Liver (tissue), 9 donors: ENCODE results near the gene UBTD1. TPM values are rescaled to one million over a fixed set of nuclear protein-coding genes. Genes with fewer than 3 reads are reported as not detected.

Experiments
- DNase-seq: peaks from one replicate; pipeline ENCODE4 v3.0.0-alpha.2; 2017; ENCODE audit warnings: low spot score
- H3K27ac ChIP-seq, 2 donors: one replicate each; pipeline ENCODE4 v1.7.0; 2013; ENCODE audit warnings: inconsistent platforms in 2 of 2, low read length in 2 of 2, control low read depth in 1 of 2, low read depth in 1 of 2, mild to moderate bottlenecking in 1 of 2
- H3K27me3 ChIP-seq, 4 donors: one replicate each; pipeline versions ENCODE4 v1.6.1 to v1.7.0; 2013; ENCODE audit warnings: low read length in 3 of 4, inconsistent platforms in 1 of 4, mild to moderate bottlenecking in 1 of 4, moderate library complexity in 1 of 4; ENCODE audit not compliant: control insufficient read depth in 4 of 4, insufficient read depth in 4 of 4
- H3K36me3 ChIP-seq, 4 donors: one replicate each; pipeline versions ENCODE4 v1.6.1 to v1.7.0; 2013; ENCODE audit warnings: low read length in 3 of 4, mild to moderate bottlenecking in 3 of 4, low read depth in 1 of 4, moderate library complexity in 1 of 4; ENCODE audit not compliant: control insufficient read depth in 4 of 4, insufficient read depth in 3 of 4
- H3K4me1 ChIP-seq, 4 donors: one replicate each; pipeline versions ENCODE4 v1.6.1 to v1.7.0; 2013; ENCODE audit warnings: low read length in 3 of 4, mild to moderate bottlenecking in 3 of 4, moderate library complexity in 1 of 4; ENCODE audit not compliant: control insufficient read depth in 4 of 4, insufficient read depth in 4 of 4
- H3K4me3 ChIP-seq, 3 donors: one replicate each; pipeline versions ENCODE4 v1.6.1 to v1.7.0; 2013; ENCODE audit warnings: low read length in 3 of 3, control low read depth in 1 of 3, low read depth in 1 of 3, mild to moderate bottlenecking in 1 of 3
- H3K9ac ChIP-seq, 2 donors: one replicate each; pipeline ENCODE4 v1.7.0; 2013; ENCODE audit warnings: low read length in 2 of 2, mild to moderate bottlenecking in 2 of 2, moderate library complexity in 2 of 2, control low read depth in 1 of 2, low read depth in 1 of 2
- H3K9me3 ChIP-seq, 4 donors: one replicate each; pipeline versions ENCODE4 v1.6.1 to v1.7.0; 2013; ENCODE audit warnings: low read length in 3 of 4; ENCODE audit not compliant: control insufficient read depth in 4 of 4
- EGR1 ChIP-seq, 2 donors: IDR thresholded peaks; 2 replicates each; pipeline ENCODE4 v1.6.1; 2016 to 2018; ENCODE audit warnings: antibody characterized with exemption in 2 of 2, low read depth in 2 of 2
- FOXA1 ChIP-seq: IDR thresholded peaks from 2 replicates; pipeline ENCODE4 v1.6.1; 2016; ENCODE audit warnings: antibody characterized with exemption
- FOXA2 ChIP-seq: IDR thresholded peaks from 2 replicates; pipeline ENCODE4 v1.6.1; 2016; ENCODE audit warnings: antibody characterized with exemption
- GABPA ChIP-seq, 2 donors: IDR thresholded peaks in 1 of 2; conservative IDR thresholded peaks in 1 of 2; 2 replicates each; pipeline ENCODE4 v1.6.1; 2016; ENCODE audit warnings: antibody characterized with exemption in 2 of 2, mild to moderate bottlenecking in 1 of 2, moderate library complexity in 1 of 2
- HNF4A ChIP-seq, 2 donors: conservative IDR thresholded peaks; 2 replicates each; pipeline ENCODE4 v1.6.1; 2016; ENCODE audit warnings: antibody characterized with exemption in 2 of 2, mild to moderate bottlenecking in 2 of 2
- HNF4G ChIP-seq: IDR thresholded peaks from 2 replicates; pipeline ENCODE4 v1.6.1; 2016; ENCODE audit warnings: antibody characterized with exemption
- JUND ChIP-seq, 2 donors: IDR thresholded peaks; 2 replicates each; pipeline ENCODE4 v1.6.1; 2016; ENCODE audit warnings: antibody characterized with exemption in 2 of 2
- MAX ChIP-seq: IDR thresholded peaks from 2 replicates; pipeline ENCODE4 v1.6.1; 2016; ENCODE audit warnings: antibody characterized with exemption
- NR2F2 ChIP-seq: IDR thresholded peaks from 2 replicates; pipeline ENCODE4 v1.6.1; 2016; ENCODE audit warnings: antibody characterized with exemption
- RAD21 ChIP-seq, 2 donors: IDR thresholded peaks; 2 replicates each; pipeline ENCODE4 v1.6.1; 2016; ENCODE audit warnings: antibody characterized with exemption in 2 of 2, mild to moderate bottlenecking in 2 of 2
- REST ChIP-seq: IDR thresholded peaks from 2 replicates; pipeline ENCODE4 v1.6.1; 2016; ENCODE audit warnings: antibody characterized with exemption, mild to moderate bottlenecking
- SP1 ChIP-seq: IDR thresholded peaks from 2 replicates; pipeline ENCODE4 v1.6.1; 2018; ENCODE audit warnings: antibody characterized with exemption, mild to moderate bottlenecking
- TAF1 ChIP-seq: conservative IDR thresholded peaks from 2 replicates; pipeline ENCODE4 v1.6.1; 2016; ENCODE audit warnings: antibody characterized with exemption, mild to moderate bottlenecking
- YY1 ChIP-seq: IDR thresholded peaks from 2 replicates; pipeline ENCODE4 v1.6.1; 2016; ENCODE audit warnings: antibody characterized with exemption, mild to moderate bottlenecking
- WGBS: extraction: QIAGEN DNeasy Blood & Tissue Kit; methylation state at CpG from one replicate; pipeline ENCODE4 v1.1.7; 2013; 5-methylcytosine and 5-hydroxymethylcytosine counted together
- polyA plus RNA-seq, 2 donors: library from polyadenylated mRNA; stranded (reverse) in 1 of 2; unstranded in 1 of 2; fragments of 200-250 nt in 1 of 2; fragments of >200 nt in 1 of 2; fragmentation: Nextera tagmentation in 1 of 2; extraction: Ambion mirVana in 1 of 2; gene quantifications; one replicate each; pipeline versions ENCODE4 v1.2.1 to v1.2.3, GENCODE V29; 2013 to 2015
- total RNA-seq, 2 donors: library from RNA; depleted of rRNA; stranded (reverse); fragments of >200 nt; gene quantifications; one replicate each; pipeline ENCODE4 v1.2.3, GENCODE V29; 2014
- donor health status: healthy.
- donor health status: healthy.
- donor health status: healthy.
- donor health status: healthy.
- donor health status: healthy.

UBTD1 gene
- total and polyA plus RNA-seq, 4 donors = 2.7 to 11.0 (median 9.3) TPM

GRCh38 chr10:97540669-97541500 is 42.2 kb downstream of the UBTD1 start:
- H3K27ac ChIP-seq = no peak overlapping the region
- H3K4me1 ChIP-seq = peaks cover 0 to 2% (median 0%) of the 10 kb centered on the region in 4 donors
- no peaks in the 10 kb centered on the region for H3K27me3 ChIP-seq
- no peak for TF ChIP-seq GABPA (IDR thresholded peaks at IDR 0.05 in 1 of 2, conservative IDR thresholded peaks at IDR 0.05 in 1 of 2)
- WGBS = 94% methylated on average over 14 of the region's 14 CpGs
- H3K36me3 ChIP-seq = peaks cover 0 to 2% (median 0%) of the 10 kb centered on the region in 4 donors
- H3K4me3 ChIP-seq = no peak overlapping the region
- no peaks in the 10 kb centered on the region for H3K9me3 ChIP-seq
- H3K9ac ChIP-seq = no peak overlapping the region
- DNase-seq = no peak

GRCh38 chr10:97542169-97543024 is 43.7 kb downstream of the UBTD1 start:
- Histone ChIP-seq H3K9me3 (no peaks in the 10 kb centered on the region), H3K36me3 (peaks cover 0 to 2% (median 0%) of the 10 kb centered on the region in 4 donors), H3K9ac (no peak overlapping the region), H3K27me3 (no peaks in the 10 kb centered on the region), H3K4me3 (no peak overlapping the region), H3K27ac (peak overlapping the region; percentile 26 to 69), H3K4me1 (peaks cover 0 to 2% (median 0%) of the 10 kb centered on the region in 4 donors)
- DNase-seq = no peak
- TF ChIP-seq YY1 = no peak
- 89% methylated on average over 9 of the region's 9 CpGs for whole genome bisulfite sequencing

- Histone ChIP-seq H3K9ac (no peak overlapping the region), H3K27me3 (no peaks in the 10 kb centered on the region), H3K9me3 (no peaks in the 10 kb centered on the region), H3K27ac (peak overlapping the region; percentile 44 to 69), H3K4me1 (peaks cover 0 to 2% (median 0%) of the 10 kb centered on the region in 4 donors), H3K4me3 (no peak overlapping the region), H3K36me3 (peaks cover 0 to 2% (median 0%) of the 10 kb centered on the region in 4 donors)
- WGBS = 67% methylated on average over 10 of the region's 10 CpGs
- DNase-seq = no peak
- TF ChIP-seq FOXA2 (no peak), MAX (no peak), SP1 (no peak), TAF1 (no peak), HNF4G (no peak), JUND (IDR thresholded peaks at IDR 0.05) (peak; percentile 90 to 96)
These were observed 44.4 kb downstream of the UBTD1 start for GRCh38 chr10:97543025-97543546.

- no peaks in the 10 kb centered on the region for H3K9me3 ChIP-seq
- WGBS = 88% methylated on average over 18 of the region's 18 CpGs
- H3K36me3 ChIP-seq = peaks cover 0 to 2% (median 0%) of the 10 kb centered on the region in 4 donors
- no peak overlapping the region for H3K9ac ChIP-seq
- H3K4me1 ChIP-seq = peaks cover 0 to 2% (median 0%) of the 10 kb centered on the region in 4 donors
- DNase-seq = no peak
- no peak overlapping the region for H3K27ac ChIP-seq
- H3K27me3 ChIP-seq = no peaks in the 10 kb centered on the region
- H3K4me3 ChIP-seq = no peak overlapping the region
- no peak for TF ChIP-seq SP1
- no peak for TF ChIP-seq RAD21 (IDR thresholded peaks at IDR 0.05)
- TF ChIP-seq REST = no peak
- no peak for TF ChIP-seq HNF4A (conservative IDR thresholded peaks at IDR 0.05)
- no peak for TF ChIP-seq FOXA1
- TF ChIP-seq NR2F2 = no peak
- TF ChIP-seq MAX = no peak
- TF ChIP-seq HNF4G = no peak
- TF ChIP-seq EGR1 (IDR thresholded peaks at IDR 0.05; ENCODE audit: low read depth in 2 of 2) = no peak
These were observed 47.9 kb downstream of the UBTD1 start for GRCh38 chr10:97546456-97547270.
